GM19023 (cell line): ENCODE data around the gene GRIN3A.
A peak's percentile ranks its signal among the peaks of the same experiment; 100 is the strongest.
"Not testable (repeated sequence)": the region's sequence is repeated elsewhere in the genome, so short reads cannot be mapped to it uniquely, and the experiment has no call there.

Experiments
- ATAC-seq: cut with Tn5 transposase; IDR thresholded peaks from one replicate; pipeline ENCODE4 v1.9.1; 2021; ENCODE audit warnings: mild to moderate bottlenecking, moderate library complexity; ENCODE audit not compliant: unreplicated experiment

GRIN3A gene

DNA sequence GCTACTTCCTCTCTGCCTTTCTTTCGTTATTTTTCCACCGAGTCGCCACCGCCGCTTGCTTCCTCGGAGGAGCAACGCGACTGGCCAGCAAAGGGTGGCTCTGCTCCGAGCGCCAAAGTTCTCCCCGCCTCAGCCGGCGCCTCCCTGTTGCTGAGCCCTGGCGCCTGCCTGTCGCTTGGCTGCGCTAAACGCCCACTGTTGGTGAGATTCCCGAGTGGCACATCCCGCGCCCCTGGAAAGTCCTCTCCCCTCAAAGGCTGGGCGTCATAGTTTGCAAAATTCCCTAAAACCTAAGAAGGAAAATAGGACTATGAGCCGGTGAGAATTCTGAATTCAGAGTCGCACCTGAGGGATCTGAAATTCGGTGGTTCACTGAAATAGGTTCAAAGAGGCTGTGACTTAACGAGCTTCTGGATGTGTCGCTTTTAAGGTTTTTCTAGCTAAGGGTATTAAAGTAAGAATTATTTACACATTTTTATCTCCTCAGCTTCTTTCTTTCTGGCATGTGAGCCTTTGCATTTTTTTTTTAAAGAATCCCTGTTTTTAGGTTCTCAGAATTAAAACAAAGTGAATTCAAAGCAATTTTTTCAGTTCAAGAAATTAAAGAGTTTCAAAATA, at the start of gene GRIN3A:
GRIN3A (minus strand) TSS at position 82 of the 618 bp plus-strand sequence. CDS start 668 bp downstream, outside the sequence.
- ATAC-seq, result no peak

DNA sequence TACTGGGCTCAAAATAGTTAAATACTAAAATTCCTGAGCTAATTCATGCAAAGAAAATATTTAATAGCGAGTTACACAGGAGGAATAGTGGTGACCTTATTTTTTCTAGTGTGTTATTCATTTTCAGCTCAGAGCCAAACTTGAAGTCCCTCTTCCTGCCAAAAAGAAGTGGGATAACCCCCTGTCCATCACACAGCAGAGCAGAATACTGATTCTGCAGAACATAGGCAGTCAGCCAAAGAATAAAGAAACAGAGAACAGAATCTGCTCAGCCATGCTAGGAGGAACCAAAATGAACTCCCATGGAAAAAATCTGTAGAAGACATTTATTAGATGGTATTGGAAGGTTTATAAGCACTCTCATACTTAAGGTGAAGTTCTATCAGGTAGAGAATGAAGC, 49.4 kb upstream of the GRIN3A start:
- ATAC-seq, result no peak

DNA sequence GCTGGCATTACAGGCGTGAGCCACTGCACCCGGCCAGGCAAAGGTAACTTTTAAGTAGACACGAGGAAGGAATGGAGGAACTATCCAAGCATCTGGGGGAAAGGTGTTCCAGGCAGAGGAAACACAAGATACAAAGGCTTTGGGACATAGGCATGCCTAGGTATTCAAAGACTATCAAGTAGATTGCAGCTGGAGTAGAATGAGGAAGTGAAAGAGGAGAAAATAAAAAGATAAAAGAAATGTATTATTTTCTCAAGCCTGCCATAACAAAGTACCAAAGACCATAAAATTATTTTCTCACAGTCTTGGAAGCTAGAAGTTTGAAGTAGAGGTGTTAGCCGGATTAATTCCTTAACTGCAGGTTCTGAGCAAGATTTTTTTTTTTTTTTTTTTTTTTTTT, 39.9 kb upstream of the GRIN3A start:
- ATAC-seq, result no peak

DNA sequence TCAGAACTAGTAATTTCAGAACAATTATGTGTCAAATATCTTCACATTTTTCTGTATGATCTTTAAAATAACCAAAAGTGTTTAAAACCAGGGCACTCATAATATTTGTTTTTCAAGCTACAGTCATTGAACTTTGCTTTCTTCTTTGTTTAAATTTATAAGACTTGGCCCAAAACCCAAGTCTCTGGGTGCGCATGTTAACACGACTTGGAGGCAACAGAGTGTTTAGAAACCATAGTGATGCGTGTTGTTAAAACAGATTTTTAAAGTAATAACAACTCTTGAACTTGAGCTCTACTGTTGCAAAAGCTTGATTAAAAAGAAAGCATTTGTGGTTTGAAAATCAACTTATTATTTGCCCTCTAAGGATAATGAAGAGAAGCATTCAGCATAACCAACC, 26.0 kb upstream of the GRIN3A start:
- ATAC-seq, result no peak

DNA sequence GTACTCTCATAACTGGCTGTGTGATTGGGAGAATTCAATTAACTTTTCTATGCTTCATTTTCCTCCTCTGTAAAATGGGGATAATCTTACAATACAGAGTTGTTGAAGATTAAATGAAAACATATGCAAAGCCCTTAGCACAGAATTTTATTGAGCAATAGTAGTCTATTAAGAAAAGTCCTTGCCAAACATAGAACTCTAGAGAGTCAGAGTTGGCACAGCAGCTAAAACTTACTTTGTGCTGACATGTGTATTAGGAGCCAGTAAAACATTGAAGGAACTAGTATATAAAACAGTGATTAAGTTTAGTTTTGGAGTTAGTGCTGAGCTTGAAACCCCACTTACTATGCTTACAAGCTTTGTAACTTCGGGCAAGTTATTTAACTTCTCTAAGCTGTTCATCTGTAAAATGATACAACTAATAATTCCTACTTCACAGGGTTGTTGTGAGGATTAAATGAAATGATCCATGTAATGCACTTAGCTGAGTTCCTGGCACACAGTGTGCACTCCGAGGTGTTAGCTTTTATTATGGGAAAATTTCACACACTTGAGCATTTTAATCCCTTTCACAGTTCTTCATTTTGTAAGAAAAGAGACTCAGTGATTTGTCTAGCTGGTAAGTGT, 20.0 kb upstream of the GRIN3A start:
- no peak for ATAC-seq

DNA sequence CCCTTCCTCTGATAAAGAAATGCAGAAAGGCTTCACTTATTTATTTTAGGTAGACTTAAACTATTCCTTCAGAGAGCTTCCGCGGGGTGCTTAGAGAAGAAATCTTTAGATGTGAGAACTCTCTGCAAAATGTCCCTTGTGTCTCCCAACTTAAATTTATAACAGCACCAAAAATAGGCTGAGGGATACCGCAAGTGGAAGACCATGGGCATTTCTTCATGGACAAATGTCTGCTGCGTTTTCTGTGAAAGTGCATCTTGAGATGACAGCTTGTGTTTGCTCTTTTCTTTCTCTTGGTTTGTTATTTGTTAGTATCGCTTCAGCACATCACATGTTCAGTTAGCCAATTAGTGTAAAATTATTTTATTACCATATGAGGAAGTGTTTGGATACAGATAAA, 15.3 kb upstream of the GRIN3A start:
- no peak for ATAC-seq

DNA sequence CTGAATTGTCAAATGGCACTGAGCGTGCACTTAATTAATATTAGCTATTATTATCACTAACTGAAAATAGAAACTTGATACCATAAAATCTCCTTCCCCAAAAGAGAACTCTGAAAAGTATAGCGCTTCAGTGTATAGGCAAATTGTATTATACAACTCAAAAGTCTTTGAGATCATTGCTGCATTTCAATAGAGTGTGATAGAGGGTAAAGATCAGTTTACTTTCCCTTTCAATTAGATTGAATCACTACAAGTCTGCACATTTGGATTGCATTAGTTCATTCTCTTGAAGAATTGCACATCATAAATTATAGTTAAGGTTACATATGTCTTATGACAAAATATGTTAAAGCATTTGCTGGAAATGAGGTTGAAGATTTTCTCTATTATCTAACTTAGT, 13.4 kb upstream of the GRIN3A start:
- ATAC-seq, result no peak

DNA sequence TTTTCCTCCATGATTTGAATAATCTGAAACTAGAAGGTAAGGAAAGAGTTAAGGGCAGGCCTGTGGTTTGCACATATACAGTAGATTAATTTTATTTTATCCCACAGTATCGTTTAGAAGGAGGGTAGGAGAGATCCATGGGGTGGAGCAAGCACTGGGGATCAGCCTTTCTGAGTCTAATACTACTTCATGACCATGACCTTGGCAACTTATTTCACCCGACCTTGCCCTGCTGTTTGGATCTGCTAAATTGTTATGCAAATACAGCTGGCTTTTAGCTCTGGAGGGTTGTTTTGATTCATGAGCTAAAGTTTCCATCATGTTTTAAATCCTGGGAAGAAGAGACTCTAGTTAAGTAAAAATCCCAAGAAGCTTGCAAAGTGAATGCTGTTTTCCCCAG, 864 bp upstream of the GRIN3A start:
- ATAC-seq, result no peak

DNA sequence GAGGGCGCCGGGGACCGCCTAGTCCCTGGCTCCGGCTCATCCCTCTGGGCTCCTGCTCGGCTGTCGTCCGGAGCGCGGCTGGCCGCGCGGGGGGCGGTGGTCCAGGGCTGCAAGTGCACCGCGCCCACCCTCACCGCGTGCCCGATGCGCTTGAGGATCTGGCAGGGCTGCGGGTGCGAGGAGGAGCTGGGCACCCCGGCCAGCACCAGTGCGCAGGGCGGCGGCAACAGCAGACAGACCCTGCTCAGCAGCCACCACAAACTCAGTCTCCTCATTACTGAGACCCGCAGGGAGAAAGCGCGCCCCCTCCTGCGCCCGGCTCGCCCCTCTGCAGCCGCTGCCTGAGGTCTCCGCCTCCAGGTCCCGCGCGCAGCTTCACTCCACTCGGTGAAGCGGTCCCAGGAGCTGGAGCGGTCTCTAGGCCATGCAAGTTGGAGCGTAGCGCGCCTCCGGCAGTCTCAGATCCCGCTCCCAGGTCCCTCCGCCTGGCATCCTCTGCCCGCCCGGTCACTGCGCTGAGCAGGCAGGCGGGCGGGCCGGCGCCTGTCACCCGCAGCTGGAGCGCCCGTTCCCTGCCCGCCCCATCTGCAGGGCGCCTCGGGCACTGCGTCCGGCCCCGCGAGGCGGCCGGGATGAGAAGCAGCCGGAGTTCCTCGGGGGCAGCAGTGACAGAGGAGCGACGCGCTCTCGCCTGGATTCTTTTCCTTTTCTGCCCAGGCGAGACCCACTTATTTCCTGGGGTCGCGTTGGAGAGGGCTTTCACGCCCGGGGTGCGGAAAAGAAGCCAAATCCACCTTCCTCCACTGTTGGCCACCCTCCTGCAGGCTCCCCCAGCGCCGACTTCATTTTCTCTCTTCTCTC, 512 bp downstream of the GRIN3A start:
- ATAC-seq, result no peak

DNA sequence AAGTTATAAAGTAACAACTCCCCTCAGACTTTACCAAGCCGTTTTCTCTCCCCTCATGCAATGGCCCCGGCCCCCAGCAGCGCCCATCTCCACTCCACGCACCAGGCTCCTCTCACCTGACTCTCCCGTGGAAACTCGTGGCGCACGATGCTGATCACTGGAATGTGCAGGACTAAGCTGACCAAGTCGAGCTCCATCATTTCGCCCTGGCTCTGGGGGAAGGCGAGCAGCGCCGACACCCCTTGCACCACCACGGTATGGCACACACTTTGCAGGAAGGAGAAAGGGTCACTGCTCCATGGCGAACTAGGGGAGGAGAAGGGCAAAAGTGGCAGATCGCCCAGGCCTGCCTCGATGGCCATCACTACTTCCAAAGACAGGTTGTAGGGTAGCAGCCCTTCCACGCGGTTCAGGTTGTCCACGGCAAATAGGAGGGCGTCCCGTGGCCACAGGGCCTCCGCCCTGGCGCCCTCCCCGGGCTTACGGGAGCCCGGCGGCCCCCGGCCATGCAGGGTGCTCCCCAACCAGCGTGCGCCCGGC, 1.2 kb downstream of the GRIN3A start:
- ATAC-seq, result no peak

DNA sequence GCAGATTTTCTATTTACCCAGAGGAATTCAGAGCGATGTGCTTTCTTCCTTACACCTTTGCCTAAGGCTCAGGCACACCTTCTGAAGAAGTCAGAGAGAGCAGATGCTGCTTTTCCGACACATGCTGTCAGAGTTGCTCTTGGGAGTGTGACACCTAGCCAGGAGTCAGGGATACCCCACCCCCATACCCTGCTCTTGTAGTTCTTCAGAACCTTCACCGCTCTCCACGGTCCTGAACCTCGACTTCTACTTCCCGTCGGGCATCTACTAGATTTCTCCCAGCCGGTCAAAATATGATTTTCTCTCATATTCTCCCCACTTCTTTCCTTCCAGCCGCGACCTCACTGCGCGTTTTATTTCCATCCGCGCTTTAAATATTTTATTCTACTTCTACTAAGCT, 1.7 kb downstream of the GRIN3A start:
- no peak for ATAC-seq

DNA sequence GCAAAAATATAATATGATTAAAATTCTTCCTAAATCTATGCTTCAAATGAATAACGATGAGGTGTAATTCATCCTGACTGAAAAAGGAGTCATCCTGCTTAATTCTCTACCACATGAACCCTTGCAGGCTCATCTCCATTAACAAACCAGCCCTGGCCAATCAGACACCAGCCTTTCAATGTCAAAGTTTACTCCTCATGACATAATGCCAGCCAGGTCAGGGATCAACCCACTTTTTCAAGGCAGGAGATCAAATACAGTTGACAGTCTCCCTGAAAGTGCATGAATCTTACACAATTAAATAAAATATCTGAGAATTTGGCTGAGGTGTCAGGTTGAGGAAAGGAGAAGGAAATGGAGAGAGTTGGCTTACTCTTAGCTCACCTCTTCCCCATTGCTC, 7.0 kb downstream of the GRIN3A start:
- ATAC-seq, result no peak

DNA sequence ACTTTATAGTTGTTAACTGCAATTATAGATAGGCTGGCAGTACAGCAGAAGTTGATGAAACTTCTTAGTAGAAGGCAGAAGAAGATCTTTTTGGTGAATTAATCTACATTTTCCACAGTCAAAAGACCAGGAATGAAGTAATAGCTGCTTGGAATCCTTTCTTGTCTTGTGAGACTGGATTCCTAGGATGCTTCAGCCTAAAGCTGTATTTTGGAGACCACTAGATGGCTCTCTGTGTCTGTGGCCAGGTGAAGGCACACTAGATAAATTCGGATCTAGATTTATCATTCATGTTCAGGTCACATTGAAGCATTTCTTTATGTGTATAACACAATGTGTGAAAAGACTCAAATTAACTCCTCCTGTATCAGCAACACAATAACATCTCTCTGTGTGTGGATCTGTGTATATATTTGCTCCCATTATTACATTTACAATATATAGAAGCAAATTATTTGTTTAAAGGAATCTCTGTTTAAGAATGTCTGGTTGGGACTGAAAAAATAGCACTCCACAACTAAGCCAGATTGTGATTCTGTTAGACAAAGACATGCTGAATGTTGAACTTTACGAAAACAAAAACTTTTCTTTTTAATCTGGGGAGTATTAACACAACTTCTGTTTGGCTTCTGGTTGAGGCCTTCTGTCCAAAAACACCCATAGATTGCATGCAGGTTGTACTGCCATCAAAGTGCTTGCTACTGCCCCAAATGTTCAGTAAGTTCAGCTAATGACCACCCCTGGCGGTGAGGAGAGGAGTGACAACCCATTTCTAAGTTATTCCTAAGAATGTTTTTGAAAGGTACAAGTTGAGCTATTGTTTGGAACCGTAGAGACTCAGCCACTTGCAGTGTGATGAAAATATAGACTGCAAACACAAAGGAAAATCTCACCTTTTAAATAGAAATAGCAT, 10.6 kb downstream of the GRIN3A start:
- no peak for ATAC-seq

DNA sequence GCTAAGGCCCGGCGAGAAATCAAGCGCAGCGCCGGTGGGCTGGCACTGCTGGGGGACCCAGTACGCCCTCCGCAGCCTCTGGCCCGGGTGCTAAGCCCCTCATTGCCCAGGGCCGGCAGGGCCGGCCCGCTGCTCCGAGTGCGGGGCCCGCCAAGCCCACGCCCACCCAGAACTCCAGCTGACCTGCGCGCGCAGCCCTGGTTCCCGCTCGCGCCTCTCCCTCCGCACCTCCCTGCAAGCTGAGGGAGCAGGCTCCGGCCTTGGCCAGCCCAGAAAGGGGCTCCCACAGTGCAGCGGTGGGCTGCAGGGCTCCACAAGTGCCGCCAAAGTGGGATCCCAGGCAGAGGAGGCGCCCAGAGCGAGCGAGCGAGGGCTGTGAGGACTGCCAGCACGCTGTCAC, 14.2 kb downstream of the GRIN3A start:
- ATAC-seq, result not testable (repeated sequence)

DNA sequence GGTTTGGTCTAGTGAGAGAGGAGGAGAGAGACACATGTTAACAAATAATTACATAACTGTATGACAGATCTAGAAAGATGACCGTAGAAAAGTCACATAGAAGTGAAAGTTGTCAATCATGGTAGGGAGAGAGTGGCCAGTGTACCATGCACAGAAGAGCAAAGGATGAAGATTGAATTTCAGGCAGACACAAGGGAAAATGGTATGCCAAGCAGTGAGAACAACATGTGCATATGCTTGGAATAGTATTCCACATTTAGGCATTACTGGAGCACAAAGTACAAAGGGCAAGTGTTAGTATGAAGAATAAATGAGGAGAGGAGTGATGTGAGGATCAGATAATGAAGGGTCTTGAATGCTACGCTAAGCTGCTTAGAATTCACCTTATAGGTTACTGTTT, 20.3 kb downstream of the GRIN3A start:
- ATAC-seq, result no peak

DNA sequence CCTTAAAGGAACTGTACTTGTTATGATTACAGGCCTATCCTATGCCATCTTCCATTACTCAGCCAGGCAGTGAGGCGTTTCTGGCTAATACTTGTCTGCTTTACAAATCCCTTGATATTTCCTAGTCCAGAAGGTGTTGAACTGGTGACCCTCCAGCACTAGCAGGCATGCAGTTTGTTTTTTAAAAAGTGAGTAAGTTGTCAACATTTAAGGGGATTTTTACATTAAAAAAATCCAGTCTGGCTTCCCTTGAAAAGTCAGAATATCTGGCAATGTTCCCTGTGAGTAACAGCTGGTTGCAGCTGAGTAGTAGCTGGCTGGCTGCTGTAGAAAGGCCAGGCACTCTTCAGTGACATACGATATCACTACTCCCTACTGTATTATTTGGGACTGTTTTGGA, 21.8 kb downstream of the GRIN3A start:
- no peak for ATAC-seq

DNA sequence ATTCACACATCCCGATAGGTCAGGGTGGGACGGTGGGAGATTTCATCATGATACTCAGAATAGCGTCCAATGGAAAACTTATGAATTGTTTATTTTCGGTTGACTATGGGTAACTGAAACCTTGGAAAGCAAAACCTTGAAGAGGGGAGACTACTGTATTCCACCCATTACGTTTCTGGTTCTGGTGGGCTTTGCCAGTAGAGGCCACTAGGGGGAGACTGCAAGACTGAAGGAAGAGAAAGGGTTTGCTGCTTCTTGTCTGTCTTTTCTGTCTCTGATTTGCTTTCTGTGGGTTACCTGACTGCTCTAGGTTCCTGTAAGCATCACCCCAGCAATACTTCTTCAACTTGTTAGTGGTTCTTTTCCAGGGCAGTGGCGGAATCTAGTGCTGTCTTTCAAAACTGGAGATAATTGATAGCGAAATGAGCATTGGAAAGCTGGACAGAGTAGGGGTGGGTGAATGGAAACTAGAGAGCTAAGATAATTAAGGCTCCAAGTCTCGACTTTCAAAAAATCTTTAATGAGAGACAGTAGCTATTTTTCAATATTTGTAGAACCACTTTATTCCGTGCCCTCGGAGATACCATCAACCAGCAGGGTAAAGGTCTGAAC, 27.0 kb downstream of the GRIN3A start:
- peak; percentile 74 for ATAC-seq

DNA sequence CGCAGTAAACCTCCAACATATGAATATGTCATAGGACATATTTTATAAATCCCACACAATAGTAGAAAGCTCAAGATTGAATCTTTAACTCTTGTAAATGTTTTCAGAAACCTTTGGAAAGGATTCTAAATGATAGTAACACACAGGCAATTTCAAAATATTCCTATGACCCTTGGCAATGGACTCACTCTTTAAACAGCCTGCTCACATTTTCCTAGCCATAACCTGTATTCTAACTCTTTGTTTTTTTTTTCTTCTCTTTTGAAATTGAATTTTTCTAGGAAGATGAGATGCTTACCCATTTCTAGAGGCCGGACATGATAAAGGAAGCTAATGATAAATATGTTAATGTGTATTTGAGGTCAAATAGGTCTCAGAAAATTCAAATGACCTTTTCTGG, 29.6 kb downstream of the GRIN3A start:
- no peak for ATAC-seq

DNA sequence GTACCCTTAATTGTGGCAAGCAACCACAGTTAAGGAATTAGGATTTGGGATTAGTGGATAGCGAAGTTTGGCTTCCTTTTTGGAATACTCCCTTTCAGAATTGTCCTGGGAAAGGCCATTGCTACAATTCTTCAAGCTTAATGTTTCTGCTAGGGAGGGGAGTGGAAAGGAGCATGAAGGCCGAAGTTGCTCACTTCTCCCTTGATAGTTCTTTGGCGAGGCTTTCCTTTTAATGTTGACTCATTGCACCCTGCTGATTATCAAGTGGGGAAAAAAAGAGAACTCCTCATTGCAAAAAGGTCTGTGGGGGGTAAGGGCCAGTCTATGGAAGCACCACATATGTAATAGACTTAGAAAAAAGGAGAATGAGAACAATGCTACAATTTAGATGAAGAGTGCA, 30.7 kb downstream of the GRIN3A start:
- no peak for ATAC-seq

DNA sequence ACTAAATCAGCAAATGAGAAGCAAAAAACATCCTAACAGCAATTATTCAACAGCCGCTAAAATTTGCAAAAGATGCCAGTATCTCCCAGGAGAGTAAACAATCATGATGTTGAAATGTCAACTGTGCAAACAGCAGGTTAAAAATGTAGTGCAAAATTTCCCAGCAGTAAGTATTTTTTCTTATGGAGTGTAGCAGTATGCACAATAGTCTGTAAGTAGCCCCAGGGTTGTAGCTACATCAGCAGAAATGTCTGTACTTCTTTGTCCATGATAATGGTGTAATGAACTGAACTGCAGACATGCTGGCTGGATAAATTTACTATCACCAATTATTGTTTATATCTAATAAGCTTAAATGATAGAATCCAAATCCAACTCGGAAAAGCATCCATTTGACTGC, 31.4 kb downstream of the GRIN3A start:
- ATAC-seq, result no peak
